Measurements from ENCODE around the gene INHBE. TPM values are rescaled to one million over a fixed set of nuclear protein-coding genes. Genes with fewer than 3 reads are reported as not detected.

The INHBE gene
- total RNA-seq, 4 donors from 2014 or later: not detected

DNA sequence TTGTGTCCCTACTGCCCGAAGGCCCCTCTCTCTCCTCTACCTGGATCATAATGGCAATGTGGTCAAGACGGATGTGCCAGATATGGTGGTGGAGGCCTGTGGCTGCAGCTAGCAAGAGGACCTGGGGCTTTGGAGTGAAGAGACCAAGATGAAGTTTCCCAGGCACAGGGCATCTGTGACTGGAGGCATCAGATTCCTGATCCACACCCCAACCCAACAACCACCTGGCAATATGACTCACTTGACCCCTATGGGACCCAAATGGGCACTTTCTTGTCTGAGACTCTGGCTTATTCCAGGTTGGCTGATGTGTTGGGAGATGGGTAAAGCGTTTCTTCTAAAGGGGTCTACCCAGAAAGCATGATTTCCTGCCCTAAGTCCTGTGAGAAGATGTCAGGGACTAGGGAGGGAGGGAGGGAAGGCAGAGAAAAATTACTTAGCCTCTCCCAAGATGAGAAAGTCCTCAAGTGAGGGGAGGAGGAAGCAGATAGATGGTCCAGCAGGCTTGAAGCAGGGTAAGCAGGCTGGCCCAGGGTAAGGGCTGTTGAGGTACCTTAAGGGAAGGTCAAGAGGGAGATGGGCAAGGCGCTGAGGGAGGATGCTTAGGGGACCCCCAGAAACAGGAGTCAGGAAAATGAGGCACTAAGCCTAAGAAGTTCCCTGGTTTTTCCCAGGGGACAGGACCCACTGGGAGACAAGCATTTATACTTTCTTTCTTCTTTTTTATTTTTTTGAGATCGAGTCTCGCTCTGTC lies 1.8 kb downstream of the INHBE start:
- no peaks in the 10 kb centered on the region for H3K9me3 ChIP-seq
- no peak for DNase-seq (ENCODE audit: low spot score in 2 of 2)
- WGBS, 2 donors: 92 to 96% methylated on average over 6 of the region's 6 CpGs
- TF ChIP-seq EP300 (IDR thresholded peaks at IDR 0.05) (no peak), POLR2A (IDR thresholded peaks at IDR 0.05) (no peak)
- TF ChIP-seq, protein P1, sequence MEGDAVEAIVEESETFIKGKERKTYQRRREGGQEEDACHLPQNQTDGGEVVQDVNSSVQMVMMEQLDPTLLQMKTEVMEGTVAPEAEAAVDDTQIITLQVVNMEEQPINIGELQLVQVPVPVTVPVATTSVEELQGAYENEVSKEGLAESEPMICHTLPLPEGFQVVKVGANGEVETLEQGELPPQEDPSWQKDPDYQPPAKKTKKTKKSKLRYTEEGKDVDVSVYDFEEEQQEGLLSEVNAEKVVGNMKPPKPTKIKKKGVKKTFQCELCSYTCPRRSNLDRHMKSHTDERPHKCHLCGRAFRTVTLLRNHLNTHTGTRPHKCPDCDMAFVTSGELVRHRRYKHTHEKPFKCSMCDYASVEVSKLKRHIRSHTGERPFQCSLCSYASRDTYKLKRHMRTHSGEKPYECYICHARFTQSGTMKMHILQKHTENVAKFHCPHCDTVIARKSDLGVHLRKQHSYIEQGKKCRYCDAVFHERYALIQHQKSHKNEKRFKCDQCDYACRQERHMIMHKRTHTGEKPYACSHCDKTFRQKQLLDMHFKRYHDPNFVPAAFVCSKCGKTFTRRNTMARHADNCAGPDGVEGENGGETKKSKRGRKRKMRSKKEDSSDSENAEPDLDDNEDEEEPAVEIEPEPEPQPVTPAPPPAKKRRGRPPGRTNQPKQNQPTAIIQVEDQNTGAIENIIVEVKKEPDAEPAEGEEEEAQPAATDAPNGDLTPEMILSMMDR (IDR thresholded peaks at IDR 0.05): no peak
- no peaks in the 10 kb centered on the region for H3K36me3 ChIP-seq
- H3K4me1 ChIP-seq: peaks cover 0 to 38% (median 23%) of the 10 kb centered on the region in 4 donors
- H3K27me3 ChIP-seq: peaks cover 0 to 6% of the 10 kb centered on the region in 2 donors
- H3K27ac ChIP-seq: peak overlapping the region in 1 of 4 donors; percentile 7
- H3K4me3 ChIP-seq: no peak overlapping the region

GRCh38 chr12:57458665-57459054 lies 3.6 kb downstream of the INHBE start:
- peak overlapping the region; percentile 60 to 92 (median 86) for H3K27ac ChIP-seq
- TF ChIP-seq EP300 (IDR thresholded peaks at IDR 0.05) (no peak), POLR2A (IDR thresholded peaks at IDR 0.05) (no peak)
- TF ChIP-seq, protein P1 (IDR thresholded peaks at IDR 0.05): no peak
- H3K9me3 ChIP-seq: no peaks in the 10 kb centered on the region
- peak overlapping the region; percentile 62 to 84 (median 80) for H3K4me3 ChIP-seq
- no peak for DNase-seq (ENCODE audit: low spot score in 2 of 2)
- peaks cover 0 to 45% (median 23%) of the 10 kb centered on the region in 4 donors for H3K4me1 ChIP-seq
- peaks cover 0 to 6% of the 10 kb centered on the region in 2 donors for H3K27me3 ChIP-seq
- no peaks in the 10 kb centered on the region for H3K36me3 ChIP-seq
- 18% methylated on average over 3 of the region's 3 CpGs for WGBS, 2 donors

DNA sequence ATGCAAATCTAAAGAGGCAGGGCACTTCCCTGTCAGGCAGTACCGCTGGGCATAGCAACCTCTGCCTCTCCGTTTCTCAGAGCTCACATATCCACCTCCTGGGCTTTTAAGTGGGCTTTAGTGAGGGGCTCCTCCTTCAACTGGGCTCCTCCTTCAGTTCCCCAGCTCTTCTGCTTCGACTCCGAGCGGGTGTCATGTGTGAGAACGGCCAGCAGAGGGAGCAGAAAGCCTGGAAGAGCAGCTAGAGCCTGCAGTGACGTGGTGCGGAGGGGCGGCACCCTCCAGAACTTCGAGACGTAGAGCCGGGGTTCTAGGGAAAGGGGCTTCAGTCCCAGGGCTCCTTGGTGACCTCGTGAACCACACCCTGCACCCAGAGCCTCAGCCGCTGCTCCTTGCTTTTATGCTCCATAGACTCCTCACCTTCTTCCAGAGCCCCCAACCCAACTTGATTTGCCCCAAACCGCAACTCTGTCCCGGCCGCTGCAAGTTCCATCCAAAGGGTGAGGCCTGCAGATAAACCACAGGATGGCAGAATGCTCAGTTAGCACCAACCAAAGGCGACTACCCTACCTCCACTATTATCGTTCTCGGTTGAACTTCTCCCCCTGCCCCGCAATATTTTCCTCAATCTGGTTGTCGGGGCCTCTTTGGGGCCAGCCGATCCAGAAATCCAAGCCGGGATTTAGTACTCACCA lies 4.1 kb downstream of the INHBE start:
- 0% methylated on average over 24 of the region's 24 CpGs for WGBS, 2 donors
- H3K4me3 ChIP-seq: peak overlapping the region; percentile 62 to 84 (median 80)
- TF ChIP-seq, protein P1 (IDR thresholded peaks at IDR 0.05): peak; percentile 95 to 98 (median 98)
- TF ChIP-seq EP300 (IDR thresholded peaks at IDR 0.05) (peak in 1 of 2 donors; percentile 57), POLR2A (IDR thresholded peaks at IDR 0.05) (peak in 1 of 2 donors; percentile 31)
- H3K4me1 ChIP-seq: peaks cover 0 to 45% (median 23%) of the 10 kb centered on the region in 4 donors
- H3K27ac ChIP-seq: peak overlapping the region; percentile 60 to 92 (median 86)
- no peaks in the 10 kb centered on the region for H3K36me3 ChIP-seq
- DNase-seq (ENCODE audit: low spot score in 2 of 2): peak; percentile 90 to 97
- peaks cover 0 to 6% of the 10 kb centered on the region in 2 donors for H3K27me3 ChIP-seq
- H3K9me3 ChIP-seq: no peaks in the 10 kb centered on the region

GRCh38 chr12:57459750-57460467 lies 4.8 kb downstream of the INHBE start, which contains the start of gene GLI1:
Gene GLI1, plus strand, starts transcription at chr12:57459785. Its CDS starts 3,907 bp downstream, at chr12:57463692.
- peak within 1 kb of the TSS; percentile 62 to 84 (median 80) for H3K4me3 ChIP-seq
- peaks cover 0 to 6% of the 10 kb centered on the region in 2 donors for H3K27me3 ChIP-seq
- TF ChIP-seq, protein P1 (IDR thresholded peaks at IDR 0.05): no peak
- TF ChIP-seq POLR2A (IDR thresholded peaks at IDR 0.05): no peak
- no peak for TF ChIP-seq EP300 (IDR thresholded peaks at IDR 0.05)
- peaks cover 0 to 45% (median 23%) of the 10 kb centered on the region in 4 donors for H3K4me1 ChIP-seq
- peak within 1 kb of the TSS; percentile 81 to 92 (median 86) for H3K27ac ChIP-seq
- DNase-seq (ENCODE audit: low spot score in 2 of 2): peak in 1 of 2 donors; percentile 41
- H3K36me3 ChIP-seq: peaks cover 0 to 3% (median 0%) of the 10 kb centered on the region in 3 donors
- no peaks in the 10 kb centered on the region for H3K9me3 ChIP-seq
- 1% methylated on average over 20 to 36 of the region's 36 CpGs for WGBS, 2 donors
